Activated T-helper 1 cell treated with Interleukin-2 at 50 U/mL for 16 hours (primary cell): ENCODE results near the gene SLC25A28.
A peak's percentile ranks its signal among the peaks of the same experiment; 100 is the strongest.

Source experiments
- DNase-seq: peaks from one replicate; pipeline ENCODE4 v3.0.0-alpha.2; 2020; ENCODE audit warnings: low read depth

Gene SLC25A28, protein sequence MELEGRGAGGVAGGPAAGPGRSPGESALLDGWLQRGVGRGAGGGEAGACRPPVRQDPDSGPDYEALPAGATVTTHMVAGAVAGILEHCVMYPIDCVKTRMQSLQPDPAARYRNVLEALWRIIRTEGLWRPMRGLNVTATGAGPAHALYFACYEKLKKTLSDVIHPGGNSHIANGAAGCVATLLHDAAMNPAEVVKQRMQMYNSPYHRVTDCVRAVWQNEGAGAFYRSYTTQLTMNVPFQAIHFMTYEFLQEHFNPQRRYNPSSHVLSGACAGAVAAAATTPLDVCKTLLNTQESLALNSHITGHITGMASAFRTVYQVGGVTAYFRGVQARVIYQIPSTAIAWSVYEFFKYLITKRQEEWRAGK

DNA sequence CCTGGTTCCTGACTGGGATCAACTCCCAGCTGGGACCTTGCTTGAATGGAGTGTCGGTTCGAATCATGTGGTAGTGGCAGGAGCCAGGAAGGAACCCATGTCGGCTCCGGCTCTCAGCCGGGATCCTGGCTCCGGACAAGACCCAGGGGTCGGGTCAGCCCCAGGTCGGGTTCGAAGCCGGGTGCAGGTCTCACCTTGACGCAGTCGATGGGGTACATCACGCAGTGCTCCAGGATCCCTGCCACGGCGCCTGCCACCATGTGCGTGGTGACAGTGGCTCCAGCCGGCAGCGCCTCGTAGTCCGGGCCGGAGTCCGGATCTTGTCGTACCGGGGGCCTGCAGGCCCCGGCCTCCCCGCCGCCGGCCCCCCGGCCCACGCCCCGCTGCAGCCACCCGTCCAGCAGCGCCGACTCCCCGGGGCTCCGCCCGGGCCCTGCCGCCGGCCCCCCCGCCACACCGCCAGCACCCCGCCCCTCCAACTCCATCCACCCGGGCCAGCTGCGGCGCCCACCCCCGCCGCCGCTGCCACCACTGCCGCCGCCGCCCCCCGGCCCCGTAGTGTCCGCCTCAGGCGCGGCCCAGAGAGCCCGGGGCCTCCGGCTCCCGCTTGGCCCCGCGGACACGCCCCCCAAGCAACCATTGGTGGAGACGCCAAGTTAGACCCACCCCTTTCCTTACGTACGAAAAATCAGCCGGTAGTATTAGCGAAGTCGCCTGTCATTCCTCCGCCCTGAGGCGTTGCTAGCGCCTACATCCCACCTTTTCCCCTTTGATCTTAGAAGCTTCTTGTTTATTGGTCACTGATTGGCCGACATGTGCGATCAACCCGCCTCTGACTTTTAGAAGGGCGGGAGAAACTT, at the start of gene SLC25A28:
SLC25A28 (minus strand) TSS at position 589 of the 860 bp plus-strand sequence; CDS start at position 485, 104 bp downstream.
- peak; percentile 87 for DNase-seq

DNA sequence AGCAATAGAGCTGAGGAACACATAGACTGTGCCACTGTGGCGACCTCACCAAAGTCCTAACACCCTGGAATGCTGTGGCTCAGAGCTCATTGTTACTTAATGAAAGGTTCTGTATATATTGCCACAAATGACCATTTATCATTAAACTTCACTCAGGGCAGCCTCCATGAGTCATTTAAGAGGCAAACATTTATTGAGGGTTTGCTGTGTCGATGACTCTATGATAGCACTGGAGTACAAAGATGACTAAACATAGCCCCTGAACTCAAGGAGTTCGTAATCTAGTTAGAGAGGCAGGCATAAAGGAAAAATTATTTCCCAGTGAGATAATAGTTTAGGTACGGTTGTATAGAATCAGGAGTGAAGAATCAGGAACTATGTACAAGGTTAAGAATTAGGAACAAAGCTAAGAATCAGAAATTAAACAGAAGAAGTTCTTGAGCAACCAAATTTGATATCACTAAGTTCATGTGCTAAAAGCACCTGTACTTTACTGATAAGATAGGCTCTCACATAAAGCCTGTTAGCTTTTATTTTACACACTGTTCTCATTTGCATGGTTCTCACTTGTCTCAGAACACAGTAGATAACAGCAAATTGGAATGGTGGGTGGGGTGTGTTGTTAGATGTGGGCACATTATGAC, 47.0 kb upstream of the SLC25A28 start:
- no peak for DNase-seq

DNA sequence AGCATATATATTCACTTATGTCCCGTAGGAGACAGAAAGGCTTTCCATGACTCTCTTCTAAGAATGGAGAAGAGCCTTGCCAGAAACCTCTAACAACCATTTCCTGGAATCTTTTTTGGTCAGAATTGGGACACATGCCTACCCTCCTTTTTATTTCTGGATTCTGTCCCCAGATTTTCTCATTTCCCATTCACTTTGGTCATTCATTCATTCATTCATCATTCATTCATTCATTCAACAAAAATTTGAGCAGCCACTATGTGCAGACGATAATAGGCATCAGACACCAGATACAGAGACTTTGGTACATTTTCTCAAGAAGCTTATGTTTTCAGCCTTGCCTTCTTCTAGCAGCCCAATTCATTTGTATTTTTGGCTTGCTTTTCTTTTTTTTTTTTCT, 45.1 kb upstream of the SLC25A28 start:
- no peak for DNase-seq

DNA sequence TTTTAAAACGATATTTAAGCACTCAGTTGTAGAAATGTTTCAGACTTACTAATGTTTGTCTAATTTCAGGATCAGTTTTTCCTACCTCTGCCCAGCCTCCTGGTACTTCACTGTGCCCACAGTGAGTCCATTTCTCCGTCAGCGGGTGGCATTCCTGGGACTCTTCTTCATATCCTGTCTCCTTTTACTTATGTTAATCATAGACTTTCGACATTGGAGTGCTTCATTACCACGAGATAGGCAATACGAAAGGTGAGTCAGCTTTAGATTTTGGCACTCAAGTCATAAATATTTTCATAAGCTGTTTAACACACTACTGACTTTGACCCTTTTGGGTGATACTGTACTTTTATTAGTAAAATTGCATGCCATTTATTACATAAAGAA, 41.1 kb upstream of the SLC25A28 start:
- DNase-seq = no peak

DNA sequence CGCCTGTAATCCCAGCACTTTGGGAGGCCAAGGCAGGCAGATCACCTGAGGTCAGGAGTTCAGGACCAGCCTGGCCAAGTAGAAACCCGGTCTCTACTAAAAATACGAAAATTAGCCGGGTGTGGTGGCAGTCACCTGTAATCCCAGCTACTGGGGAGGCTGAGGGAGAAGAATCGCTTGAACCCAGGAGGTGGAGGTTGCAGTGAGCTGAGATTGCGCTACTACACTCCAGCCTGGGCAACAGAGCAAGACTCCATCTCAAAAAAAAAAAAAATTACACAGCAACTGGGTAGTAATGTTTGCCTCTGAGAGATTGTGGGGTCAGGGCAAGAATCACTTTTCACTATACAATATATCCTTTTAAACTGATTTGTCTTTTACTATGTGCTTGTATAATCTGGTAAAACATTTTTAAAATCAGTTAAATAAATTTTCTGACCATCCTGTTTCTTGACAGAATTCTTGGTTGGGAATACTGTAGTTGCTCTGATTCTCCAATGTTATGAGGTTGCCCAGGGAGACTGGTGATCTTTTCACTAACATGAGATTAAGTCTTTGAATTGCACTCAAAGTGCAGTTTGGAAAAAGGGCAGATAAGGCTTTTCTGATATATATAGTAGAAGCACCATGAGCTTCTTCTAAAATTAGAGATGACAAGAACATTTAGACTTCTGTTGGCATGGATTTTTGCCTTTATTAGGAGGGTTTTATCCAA, 40.6 kb upstream of the SLC25A28 start:
- DNase-seq = no peak

DNA sequence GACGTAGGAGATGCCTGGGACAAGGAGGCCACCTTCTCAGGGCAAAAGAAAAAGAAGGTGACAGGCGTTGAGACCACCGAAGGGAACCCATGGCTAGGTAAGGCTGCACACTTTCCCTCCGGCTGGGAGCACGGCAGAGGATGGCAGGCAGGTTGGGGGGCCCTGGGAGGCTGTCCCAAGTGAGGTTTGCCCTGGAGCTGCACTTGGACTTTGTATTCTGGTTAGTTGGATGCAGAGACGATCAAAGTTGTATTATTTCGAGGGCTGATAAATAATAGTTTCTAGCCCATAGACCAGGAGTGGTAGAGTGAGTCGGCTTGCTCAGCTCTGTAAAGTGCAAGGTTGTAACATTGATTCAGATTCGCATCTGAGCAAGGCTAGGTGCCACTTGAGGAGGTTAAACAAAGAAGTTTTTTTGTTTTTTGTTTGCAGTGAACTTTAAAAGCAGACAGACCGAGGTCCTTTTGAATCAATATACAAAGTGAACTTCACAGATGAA, 39.7 kb upstream of the SLC25A28 start:
- no peak for DNase-seq

DNA sequence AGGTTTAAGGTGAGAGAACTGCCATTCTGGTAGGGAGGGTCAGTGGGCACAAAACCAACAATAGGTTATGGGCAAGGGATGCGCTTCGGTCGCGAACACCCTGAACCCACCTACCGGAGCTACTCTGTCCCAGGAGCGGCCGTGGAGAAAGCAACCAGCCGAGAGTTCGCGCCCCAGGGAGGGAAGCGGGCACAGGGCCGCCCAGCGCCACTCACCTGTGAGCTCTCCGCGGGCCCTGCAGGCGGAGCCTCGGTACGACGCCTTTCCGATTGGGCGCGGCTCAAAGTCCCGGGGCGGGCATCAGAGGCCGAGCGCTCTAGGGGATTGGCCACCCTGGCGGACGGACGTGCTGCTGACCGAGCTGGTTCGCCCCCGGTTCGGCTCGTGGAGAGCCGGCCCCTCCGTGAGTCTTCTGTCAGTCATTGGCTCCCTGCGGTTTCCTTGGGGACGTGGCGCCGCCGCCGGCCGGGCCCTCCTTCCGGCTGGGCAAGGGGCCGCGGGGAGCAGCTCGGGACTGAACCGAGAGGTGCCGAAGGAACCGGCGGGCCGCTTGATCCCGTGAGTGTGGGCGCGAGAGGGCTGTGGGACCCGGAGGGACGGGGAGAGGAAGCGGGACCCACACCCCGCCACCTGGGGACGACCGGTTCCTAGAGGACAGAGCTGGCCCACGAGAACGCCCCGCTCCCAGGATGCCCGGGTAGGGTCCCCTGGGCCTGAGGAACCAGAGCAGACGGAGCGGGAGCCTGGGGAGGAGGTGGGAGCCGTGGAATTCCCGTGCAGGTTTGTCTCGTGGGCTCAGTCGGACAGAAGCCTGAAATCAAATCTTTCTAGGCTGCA, 39.0 kb upstream of the SLC25A28 start, which contains the start of gene ENTPD7:
ENTPD7 (plus strand) TSS at position 479 of the 837 bp plus-strand sequence. CDS start 448 bp downstream, outside the sequence.
- DNase-seq = peak; percentile 84

DNA sequence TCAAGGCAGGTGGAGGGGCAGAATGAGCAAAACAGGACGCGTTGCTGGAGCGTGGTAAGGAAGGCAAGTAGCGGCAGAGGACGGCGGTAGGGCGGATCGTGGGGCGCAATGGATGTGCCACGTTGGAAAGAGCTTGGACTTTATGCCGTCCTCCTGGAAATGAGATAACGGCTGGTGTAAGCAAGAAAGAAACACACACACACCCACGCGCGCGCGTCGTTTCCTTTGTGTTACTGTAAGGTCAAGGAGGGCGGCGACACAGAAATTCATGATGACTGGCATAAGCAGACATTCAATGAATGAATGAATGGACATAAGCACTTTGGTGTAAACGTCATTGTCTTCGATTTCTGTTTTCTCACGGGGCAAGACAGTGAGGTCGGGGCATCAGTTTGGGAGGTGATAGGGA, 38.4 kb upstream of the SLC25A28 start:
- DNase-seq = peak; percentile 1

DNA sequence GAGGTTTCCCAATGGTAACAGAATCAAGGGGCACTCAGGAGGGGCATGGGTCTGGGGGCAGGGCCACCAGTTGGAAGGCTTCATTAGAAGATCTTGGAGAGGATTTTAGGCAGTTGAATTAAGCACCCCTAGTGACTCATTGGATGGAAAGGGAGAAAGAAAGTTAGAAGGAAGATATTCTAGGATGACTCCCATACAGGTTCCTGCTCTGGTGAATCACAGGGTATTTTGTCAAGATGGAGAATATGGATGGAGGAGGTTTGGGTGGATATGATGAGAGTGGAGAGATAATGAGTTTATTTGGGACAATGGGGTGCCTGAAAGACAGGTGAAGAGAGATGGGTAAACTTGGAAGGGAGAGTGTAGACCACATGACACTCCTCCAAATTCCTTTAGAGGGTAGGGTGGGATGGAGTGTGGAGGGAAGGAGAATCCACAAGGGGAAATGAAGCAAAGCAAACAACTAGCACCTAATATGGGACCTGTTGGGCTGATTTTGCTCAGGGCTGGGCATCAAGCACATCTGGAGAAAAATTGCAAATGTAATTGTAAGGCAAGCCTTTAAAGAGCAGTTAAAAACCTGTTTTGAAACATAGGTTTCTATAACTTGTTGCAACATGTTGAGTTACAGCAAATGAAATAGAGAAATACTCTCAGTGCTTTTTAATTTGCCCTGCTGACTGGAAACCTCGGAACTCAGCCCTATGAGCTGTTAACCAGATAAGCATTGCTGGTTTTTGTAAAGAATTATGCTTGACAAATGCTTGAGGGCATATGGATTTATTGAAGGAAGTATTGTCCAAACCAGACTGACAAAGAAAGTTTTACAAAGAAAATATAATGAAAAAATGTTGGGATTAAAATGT, 36.2 kb upstream of the SLC25A28 start:
- no peak for DNase-seq

DNA sequence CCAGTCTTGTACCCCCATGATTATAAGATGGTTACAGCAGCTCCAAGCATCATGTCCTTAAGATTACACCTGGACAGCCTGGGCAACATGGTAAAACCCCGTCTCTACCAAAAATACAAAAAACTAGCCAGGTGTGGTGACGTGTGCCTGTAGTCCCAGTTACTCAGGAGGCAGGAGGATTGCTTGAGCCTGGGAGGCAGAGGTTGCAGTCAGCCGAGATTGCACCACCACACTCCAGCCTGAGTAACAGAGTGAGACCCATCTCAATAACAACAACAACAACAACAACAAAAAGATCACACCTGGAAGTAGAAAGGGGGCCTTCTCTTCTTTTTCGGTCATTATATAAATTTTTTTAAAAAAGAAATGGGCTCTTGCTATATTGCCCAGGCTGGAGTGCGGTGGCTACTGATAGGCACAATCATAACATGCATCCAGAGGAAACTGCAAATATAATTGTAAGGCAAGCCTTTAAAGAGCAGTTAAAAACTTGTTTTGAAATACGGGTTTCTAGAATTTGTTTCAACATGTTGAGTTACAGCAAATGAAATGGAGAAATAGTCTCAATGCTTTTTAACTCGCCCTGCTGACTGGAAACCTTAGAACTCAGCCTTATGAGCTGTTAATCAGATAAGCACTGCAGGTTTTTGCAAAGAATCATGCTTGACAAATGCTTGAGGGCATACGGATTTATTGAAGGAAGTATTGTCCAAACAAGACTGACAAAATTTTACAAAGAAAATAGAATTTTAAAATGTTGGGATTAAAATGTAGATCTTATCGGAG, 34.3 kb upstream of the SLC25A28 start:
- no peak for DNase-seq

DNA sequence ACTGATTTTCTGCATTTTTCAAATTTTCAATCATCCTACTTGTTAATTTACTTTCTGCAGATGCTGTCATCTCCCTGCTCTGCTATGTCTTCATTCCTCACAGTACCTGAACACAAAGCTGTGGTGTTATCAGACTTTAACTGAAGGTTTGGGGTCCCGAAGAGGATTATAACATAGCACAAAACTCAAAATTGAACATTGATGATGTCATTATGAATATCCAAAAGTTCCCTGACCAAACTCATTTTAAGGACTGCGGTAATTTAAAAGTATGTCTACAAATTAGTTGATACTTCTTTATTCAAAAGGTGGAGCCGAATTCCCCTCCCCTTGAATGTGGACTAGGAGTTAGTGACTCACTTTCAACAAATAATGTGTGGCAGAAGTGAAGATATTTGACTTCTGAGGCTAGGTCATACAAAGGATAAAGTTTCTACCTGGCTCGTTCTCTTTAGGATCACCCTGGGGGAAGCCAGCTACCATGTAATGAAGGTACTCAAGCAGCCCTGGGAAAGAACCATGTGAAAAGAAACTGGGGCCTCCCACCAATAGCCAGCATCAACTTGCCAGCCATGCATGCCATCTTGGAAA, 32.7 kb upstream of the SLC25A28 start:
- DNase-seq = no peak

DNA sequence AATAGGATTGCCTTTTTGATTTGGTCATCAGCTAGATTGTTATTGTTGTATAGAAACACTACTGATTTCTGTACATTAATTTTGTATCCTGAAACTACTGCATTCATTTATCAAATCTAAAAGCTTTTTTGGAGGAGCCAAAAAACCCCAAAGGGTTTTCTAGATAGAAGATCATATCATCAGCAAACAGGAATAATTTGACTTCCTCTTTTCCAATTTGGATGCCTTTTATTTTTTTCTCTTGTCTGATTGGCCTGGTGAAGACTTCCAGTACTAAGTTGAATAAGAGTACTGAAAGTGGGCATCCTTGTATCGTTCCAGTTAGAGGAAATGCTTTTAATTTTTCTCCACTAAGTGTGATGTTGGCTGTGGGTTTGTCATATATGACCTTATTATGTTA, 28.5 kb upstream of the SLC25A28 start:
- no peak for DNase-seq

DNA sequence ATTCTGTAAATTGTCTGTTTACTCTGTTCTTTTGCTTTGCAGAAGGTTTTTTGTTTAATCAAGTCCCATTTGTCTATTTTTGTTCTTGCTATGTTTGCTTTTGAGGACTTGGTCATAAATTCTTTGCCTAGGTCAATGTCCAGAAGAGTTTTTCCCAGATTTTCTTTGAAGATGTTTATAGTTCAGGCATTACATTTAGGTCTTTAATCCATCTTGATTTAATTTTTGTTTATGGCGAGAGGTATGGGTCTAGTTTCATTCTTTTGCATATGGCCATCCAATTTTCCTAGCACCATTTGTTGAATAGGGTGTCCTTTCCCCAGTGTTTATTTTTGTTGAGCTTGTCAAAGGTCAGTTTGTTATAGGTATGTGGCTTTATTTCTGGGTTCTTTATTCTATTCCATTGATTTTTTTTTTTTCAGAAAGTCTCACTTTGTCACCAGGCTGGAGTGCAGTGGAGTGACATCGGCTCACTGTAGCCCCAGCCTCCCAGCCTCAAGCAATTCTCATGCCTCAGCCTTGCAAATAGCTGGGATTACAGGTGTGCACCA, 27.4 kb upstream of the SLC25A28 start:
- DNase-seq = no peak

DNA sequence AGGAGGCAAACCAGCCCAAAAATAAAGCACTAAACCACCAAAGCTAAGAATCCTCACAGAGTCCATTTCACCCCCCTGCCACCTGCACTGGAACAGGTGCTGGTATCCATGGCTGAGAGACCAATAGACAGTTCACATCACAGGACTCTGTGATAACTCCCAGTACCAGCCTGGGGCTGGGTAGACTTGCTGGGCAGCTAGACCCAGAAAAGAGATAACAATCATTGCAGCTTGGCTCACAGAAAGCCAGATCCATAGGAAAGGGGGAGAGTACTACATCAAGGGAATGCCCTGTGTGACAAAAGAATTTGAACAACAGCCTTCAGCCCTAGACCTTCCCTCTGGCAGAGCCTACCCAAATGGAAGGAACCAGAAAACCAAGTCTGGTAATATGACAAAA, 13.6 kb upstream of the SLC25A28 start:
- DNase-seq = no peak

DNA sequence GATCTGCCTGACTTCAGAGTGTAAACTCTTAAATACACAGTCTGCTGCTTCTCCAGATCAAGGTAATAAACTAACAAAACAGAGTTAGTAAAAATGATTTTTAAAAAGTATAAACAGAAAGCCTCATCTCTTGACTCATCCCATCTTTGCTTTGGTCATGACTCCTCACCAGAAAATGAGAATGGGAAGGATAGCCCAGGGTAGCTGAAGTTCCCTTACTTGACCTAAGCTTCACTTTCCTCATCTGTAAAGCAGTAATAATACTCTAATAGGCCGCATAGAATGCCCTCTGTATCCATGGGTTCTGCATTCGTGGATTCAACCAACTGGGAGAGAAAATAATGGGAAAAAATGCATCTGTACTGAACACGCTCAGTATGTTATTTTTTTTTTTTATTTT, 11.3 kb upstream of the SLC25A28 start:
- DNase-seq = no peak

DNA sequence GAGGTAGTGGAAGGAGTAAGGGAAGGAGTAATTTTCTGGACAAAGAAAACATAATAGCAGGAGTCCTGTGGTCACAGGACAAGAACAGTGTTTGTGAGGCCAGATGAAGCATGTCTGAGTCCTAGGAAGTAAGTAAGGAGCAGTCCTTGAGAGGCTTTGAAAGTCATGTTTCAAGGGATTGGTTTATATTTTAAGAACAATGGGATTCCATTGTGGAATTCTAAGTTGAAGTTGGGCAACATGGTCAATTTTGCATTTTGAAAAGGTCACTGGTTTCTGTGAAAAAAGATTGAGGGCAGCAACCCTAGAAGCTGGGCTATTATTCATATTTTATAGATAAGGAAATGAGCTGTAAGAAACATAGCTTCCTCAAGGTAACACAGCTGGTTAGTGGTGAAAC, 10.8 kb upstream of the SLC25A28 start:
- DNase-seq = no peak

DNA sequence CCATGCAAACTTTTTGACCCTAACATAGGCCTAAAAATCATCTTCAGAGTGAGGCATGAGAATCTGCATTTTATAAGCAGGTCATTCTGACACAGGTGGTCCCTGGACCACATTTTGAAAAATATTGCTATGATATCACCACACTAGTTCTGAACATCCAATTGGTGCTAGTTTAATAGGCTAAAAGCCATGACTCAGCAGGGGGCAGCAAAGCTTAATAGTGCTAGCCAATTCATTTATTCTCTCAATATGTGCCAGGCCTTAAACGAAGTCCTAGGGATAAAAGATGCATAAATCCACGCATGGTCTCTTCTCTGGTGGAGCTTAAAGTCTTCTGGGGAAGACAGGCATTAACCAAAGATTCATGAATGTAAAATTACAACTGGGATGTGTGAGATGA, 10.2 kb upstream of the SLC25A28 start:
- no peak for DNase-seq

DNA sequence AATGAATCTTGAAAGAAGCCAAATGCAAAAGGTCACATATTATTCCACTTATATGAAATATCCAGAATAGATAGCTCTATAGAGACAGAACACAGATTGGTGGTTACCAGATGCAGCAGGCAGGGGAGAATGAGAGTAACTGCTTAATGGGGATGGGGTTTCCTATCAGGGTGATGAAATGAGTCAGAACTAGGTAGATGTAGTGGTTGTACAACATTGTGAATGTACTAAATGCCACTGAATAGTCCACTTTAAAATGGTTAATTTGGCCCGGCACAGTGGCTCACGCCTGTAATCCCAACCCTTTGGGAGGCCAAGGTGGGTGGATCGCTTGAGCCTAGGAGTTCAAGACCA, 9.4 kb upstream of the SLC25A28 start:
- no peak for DNase-seq
